HepG2 (cell line): Measurements from ENCODE around the gene UPK1B. TPM values are rescaled to one million over a fixed set of nuclear protein-coding genes. Genes with fewer than 3 reads are reported as not detected.

Experiments used
- ATAC-seq: fragments of 200-7000 bp; cut with Tn5 transposase; 3 replicates; pipeline ENCODE4 v1.9.1; 2020; ENCODE audit warnings: mild to moderate bottlenecking, moderate library complexity
- BruUV-seq: library from RNA; stranded (reverse); fragments of 400-500 nt; replicated peaks from 2 replicates; lab custom pipeline; 2021; lab: Mats Ljungman, UMichigan
- CTCF ChIA-PET: fragments of 300-600 bp; formaldehyde crosslinking; extraction: SDS; loops from one replicate; lab custom pipeline; 2021; ENCODE audit warnings: low total read pairs, inconsistent platforms, low intra/inter-chr PET ratio; lab: Yijun Ruan, JAX
- POLR2A ChIA-PET: fragments of 350-600 bp; sonication (Branson Sonifier 250); formaldehyde crosslinking; loops from one replicate; lab custom pipeline; 2020; ENCODE audit warnings: antibody characterized with exemption, inconsistent platforms; lab: Yijun Ruan, JAX
- DNase-seq: peaks from one replicate; pipeline ENCODE4 v3.0.0-alpha.2; 2015; ENCODE audit warnings: low spot score
- FAIRE-seq: peaks from 3 replicates; lab custom pipeline; 2011; peaks lifted over from hg19 to GRCh38; lab: Jason Lieb, UNC
- H2AFZ ChIP-seq: one replicate; pipeline ENCODE4 v1.6.1; 2011; ENCODE audit warnings: low read length, inconsistent platforms
- H3K27ac ChIP-seq: fragments of 300-600 bp; 3 replicates; pipeline ENCODE4 v1.8.0; 2011; ENCODE audit warnings: mixed run types, mild to moderate bottlenecking, mixed read lengths, low read length, inconsistent platforms; ENCODE audit not compliant: insufficient read depth; ENCODE audit errors: extremely low read length
- H3K27me3 ChIP-seq, 2 experiments: fragments of 200-600 bp in 1 of 2; 2 replicates in 1 of 2; 3 replicates in 1 of 2; pipeline versions ENCODE4 v1.6.0 to v1.8.0; 2011; ENCODE audit warnings: low read length in 2 of 2, mild to moderate bottlenecking in 2 of 2, moderate library complexity in 2 of 2, inconsistent platforms in 1 of 2; ENCODE audit not compliant: insufficient read depth in 2 of 2, control insufficient read depth in 1 of 2
- H3K36me3 ChIP-seq, 2 experiments: fragments of 200-600 bp in 1 of 2; replicated peaks in 1 of 2; 2 replicates in 1 of 2; 3 replicates in 1 of 2; pipeline versions ENCODE4 v1.5.1 to v1.8.0; 2011; ENCODE audit warnings: low read length in 2 of 2, inconsistent platforms in 1 of 2; ENCODE audit not compliant: insufficient read depth in 2 of 2, control insufficient read depth in 1 of 2
- H3K4me1 ChIP-seq: 2 replicates; pipeline ENCODE4 v1.5.1; 2012; ENCODE audit warnings: low read length, inconsistent platforms; ENCODE audit not compliant: insufficient read depth
- H3K4me2 ChIP-seq: 2 replicates; pipeline ENCODE4 v1.6.0; 2011; ENCODE audit warnings: low read depth, low read length, inconsistent platforms
- H3K4me3 ChIP-seq, 3 experiments: fragments of 200-600 bp in 1 of 3; sonication (generic), shearing (Covaris generic) in 1 of 3; replicated peaks in 1 of 3; 2 replicates each; pipeline ENCODE4 v1.5.1; 2011 to 2016; ENCODE audit warnings: low read length in 3 of 3, inconsistent platforms in 2 of 3, low read depth in 2 of 3, mild to moderate bottlenecking in 2 of 3, control low read depth in 1 of 3, mixed read lengths in 1 of 3; ENCODE audit not compliant: insufficient read depth in 1 of 3
- H3K79me2 ChIP-seq: one replicate; pipeline ENCODE4 v1.6.1; 2011; ENCODE audit warnings: low read length, inconsistent platforms; ENCODE audit not compliant: insufficient read depth
- H3K9ac ChIP-seq: 2 replicates; pipeline ENCODE4 v1.6.0; 2011; ENCODE audit warnings: mild to moderate bottlenecking, low read depth, low read length, inconsistent platforms; ENCODE audit not compliant: insufficient read depth
- H3K9me3 ChIP-seq: 2 replicates; pipeline ENCODE4 v1.5.1; 2012; ENCODE audit warnings: mild to moderate bottlenecking, low read length
- H4K20me1 ChIP-seq: 2 replicates; pipeline ENCODE4 v1.6.0; 2011; ENCODE audit warnings: inconsistent platforms, mild to moderate bottlenecking, low read length, moderate library complexity; ENCODE audit not compliant: insufficient read depth
- AKAP8 ChIP-seq: sonication (generic); formaldehyde crosslinking; IDR thresholded peaks from 2 replicates; pipeline ENCODE4 v1.5.1; 2020; ENCODE audit warnings: mild to moderate bottlenecking, missing genetic modification reagents
- CCAR2 ChIP-seq: fragments of 200-400 bp; formaldehyde crosslinking; optimal IDR thresholded peaks from 2 replicates; pipeline ENCODE3; 2018; ENCODE audit warnings: low read depth, mild to moderate bottlenecking, low read length, moderate library complexity
- EP300 ChIP-seq, 3 experiments: sonication (generic) in 1 of 3; formaldehyde crosslinking in 1 of 3; IDR thresholded peaks; 2 replicates each; pipeline versions ENCODE4 v1.5.1 to v1.6.1; 2011 to 2020; ENCODE audit warnings: low read depth in 2 of 3, low read length in 2 of 3, borderline replicate concordance in 1 of 3, improper control_type of control experiment in 1 of 3, mild to moderate bottlenecking in 1 of 3, missing genetic modification reagents in 1 of 3, moderate library complexity in 1 of 3
- ETV5 ChIP-seq: IDR thresholded peaks from 2 replicates; pipeline ENCODE4 v1.6.1; 2018; ENCODE audit warnings: missing biosample characterization, missing genetic modification reagents, inconsistent platforms, borderline replicate concordance
- HNF1B ChIP-seq: sonication (generic); formaldehyde crosslinking; IDR thresholded peaks from 2 replicates; pipeline ENCODE4 v1.5.1; 2020; ENCODE audit warnings: mild to moderate bottlenecking, moderate library complexity, missing genetic modification reagents
- KDM5B ChIP-seq: sonication (generic); formaldehyde crosslinking; IDR thresholded peaks from 2 replicates; pipeline ENCODE4 v1.4.0; 2020; ENCODE audit warnings: missing genetic modification reagents, mild to moderate bottlenecking, borderline replicate concordance
- NFRKB ChIP-seq: fragments of 450-650 bp; IDR thresholded peaks from 2 replicates; pipeline ENCODE4 v1.6.1; 2017
- NR2F6 ChIP-seq, 2 experiments: IDR thresholded peaks; 2 replicates each; pipeline ENCODE4 v1.6.1; 2016; ENCODE audit warnings: antibody characterized with exemption in 1 of 2, mild to moderate bottlenecking in 1 of 2
- RFX1 ChIP-seq: fragments of 450-650 bp; IDR thresholded peaks from 2 replicates; pipeline ENCODE4 v1.6.1; 2017
- SALL2 ChIP-seq: sonication (generic); formaldehyde crosslinking; IDR thresholded peaks from 2 replicates; pipeline ENCODE4 v1.8.1; 2023; ENCODE audit warnings: mild to moderate bottlenecking, missing genetic modification reagents, inconsistent platforms
- SMC3 ChIP-seq: IDR thresholded peaks from 2 replicates; pipeline ENCODE4 v1.6.1; 2011; ENCODE audit warnings: low read length, improper control_type of control experiment
- STAG1 ChIP-seq: sonication (generic); formaldehyde crosslinking; IDR thresholded peaks from 2 replicates; pipeline ENCODE4 v1.4.0; 2020; ENCODE audit warnings: missing genetic modification reagents
- TBX3 ChIP-seq: fragments of 450-650 bp; IDR thresholded peaks from 2 replicates; pipeline ENCODE4 v1.6.1; 2017; ENCODE audit warnings: antibody characterized with exemption, mild to moderate bottlenecking, inconsistent platforms, borderline replicate concordance
- TIGD3 ChIP-seq: sonication (generic); formaldehyde crosslinking; IDR thresholded peaks from 2 replicates; pipeline ENCODE4 v1.5.1; 2020; ENCODE audit warnings: mild to moderate bottlenecking, missing genetic modification reagents, borderline replicate concordance
- ZNF530 ChIP-seq: sonication (generic); formaldehyde crosslinking; IDR thresholded peaks from 2 replicates; pipeline ENCODE4 v1.5.0; 2020; ENCODE audit warnings: low read depth, mild to moderate bottlenecking, missing genetic modification reagents
- WGBS: methylation state at CpG from one replicate; pipeline ENCODE4 v1.1.6; 2017; ENCODE audit warnings: low lambda C conversion rate; 5-methylcytosine and 5-hydroxymethylcytosine counted together
- in situ Hi-C: cut with HindIII; loops from 2 replicates; pipeline ENCODE4 v1.10.0; 2017; ENCODE audit warnings: low pct_unique_long_range_greater_than_20kb; ENCODE audit not compliant: extremely low pct_ligation_motif_present
- intact Hi-C: fragments of 100-400 bp; cut with micrococcal nuclease; formaldehyde crosslinking; loops from one replicate; pipeline ENCODE4 v1.10.0; 2022; ENCODE audit not compliant: unreplicated experiment
- polyA plus RNA-seq, 8 experiments: library from polyadenylated mRNA; depleted of rRNA in 3 of 8; stranded (reverse) in 7 of 8; unstranded in 1 of 8; fragments of >200 nt; fragmentation: Illumina TruSeq in 4 of 8; extraction: Trizol in 4 of 8; gene quantifications; 2 replicates each; pipeline versions ENCODE4 v1.2.1 to v1.2.3, GENCODE V29; 2011 to 2016; ENCODE audit warnings: low read depth in 4 of 8, missing spikeins in 1 of 8, mixed read lengths in 1 of 8; ENCODE audit not compliant: insufficient read depth in 1 of 8
- total RNA-seq, 5 experiments: library from RNA; depleted of rRNA; stranded (reverse); fragments of >200 nt; fragmentation: Illumina TruSeq; extraction: Trizol; gene quantifications; 2 replicates each; pipeline ENCODE4 v1.2.3, GENCODE V29; 2016; ENCODE audit warnings: low read depth in 1 of 5

UPK1B gene
- total and polyA plus RNA-seq, 2 of the 13 experiments (the other 11 are each of a cell fraction or from before 2014, with no cell fraction given), result not detected

GRCh38 chr3:119145128-119145499 is 28.3 kb upstream of the UPK1B start:
- Histone ChIP-seq H3K27ac (no peak overlapping the region), H3K79me2 (no peaks in the 10 kb centered on the region), H3K4me1 (no peaks in the 10 kb centered on the region), H3K27me3 (no peaks in the 10 kb centered on the region), H3K4me2 (no peak overlapping the region), H3K9ac (no peak overlapping the region), H3K9me3 (no peaks in the 10 kb centered on the region)
- in situ Hi-C loops (loop anchor here (5.0 to 25.0 kb wide), 2 partner anchors 102 to 542 kb away; partner anchors contain the start of gene COX17), intact Hi-C loops (loop anchor here (1.0 kb wide), 1 partner anchor 96 kb away; no protein-coding TSS in a partner anchor)
- DNase-seq (no peak), FAIRE-seq (no peak)
- POLR2A ChIA-PET, result no interaction called here
- no TSS peak for BruUV-seq
- TF ChIP-seq RFX1, result no peak
- TF ChIP-seq, all 625 proteins: peak for 0
- no peak overlapping the region for H3K4me3 ChIP-seq
- H2AFZ ChIP-seq, result no peak overlapping the region
- peak; percentile 52; the same call in 2 of the 3 replicates for ATAC-seq
- H3K36me3 ChIP-seq, result no peaks in the 10 kb centered on the region
- CTCF ChIA-PET, result interaction anchor here (2.0 kb wide), 2 partner anchors 96 to 536 kb away, joined by 13 to 18 read pairs; partner anchors contain the start of gene B4GALT4
- no peaks in the 10 kb centered on the region for H4K20me1 ChIP-seq

GRCh38 chr3:119145500-119146167 is 27.8 kb upstream of the UPK1B start, which contains the start of gene TEX55:
TEX55 (plus strand) TSS chr3:119146165; CDS start chr3:119146190, 25 bp downstream.
- Histone ChIP-seq H3K9me3 (no peaks in the 10 kb centered on the region), H3K9ac (no peak within 1 kb of the TSS), H3K79me2 (no peaks in the 10 kb centered on the region), H3K36me3 (no peaks in the 10 kb centered on the region), H4K20me1 (no peaks in the 10 kb centered on the region), H2AFZ (peak within 1 kb of the TSS; percentile 45), H3K27me3 (no peaks in the 10 kb centered on the region), H3K4me2 (no peak within 1 kb of the TSS), H3K4me1 (no peaks in the 10 kb centered on the region), H3K4me3 (no peak within 1 kb of the TSS), H3K27ac (no peak within 1 kb of the TSS)
- POLR2A ChIA-PET, result no interaction called here
- FAIRE-seq, result peak; percentile 68
- ATAC-seq, result peak; percentile 97
- CTCF ChIA-PET, result interaction anchor here (2.0 kb wide), 2 partner anchors 96 to 536 kb away, joined by 13 to 18 read pairs; partner anchors contain the start of gene B4GALT4
- in situ Hi-C loops, result loop anchor here (5.0 to 25.0 kb wide), 2 partner anchors 102 to 542 kb away; partner anchors contain the start of gene COX17
- no TSS peak for BruUV-seq
- DNase-seq, result peak; percentile 30
- intact Hi-C loops, result loop anchor here (1.0 kb wide), 1 partner anchor 96 kb away; no protein-coding TSS in a partner anchor
- 44% methylated on average over 12 of the region's 23 CpGs for WGBS
- TF ChIP-seq ZNF530 (no peak), KDM5B (CRISPR knock-in tag) (no peak), SMC3 (peak; percentile 72), ETV5 (CRISPR knock-in tag) (no peak), CCAR2 (no peak), HNF1B (CRISPR knock-in tag) (peak; percentile 59; the same call in 1 of the 2 replicates), TIGD3 (CRISPR knock-in tag) (no peak), EP300 (IDR thresholded peaks at IDR 0.05; ENCODE audit: low read depth in 2 of 2, low read length in 2 of 2) (no peak), EP300 (CRISPR knock-in tag; IDR thresholded peaks at IDR 0.05; ENCODE audit: borderline replicate concordance) (no peak), NFRKB (no peak), STAG1 (peak; percentile 67), SALL2 (CRISPR knock-in tag) (no peak), AKAP8 (no peak), NR2F6 (IDR thresholded peaks at IDR 0.05) (no peak), NR2F6 (CRISPR knock-in tag; IDR thresholded peaks at IDR 0.05) (0 out of 2 replicates have a peak, but pooled peaks have one; percentile 16), TBX3 (no peak)
